HG03175 (cell line): Measurements from ENCODE around the gene RBBP8NL.

Experiments used
- ATAC-seq: cut with Tn5 transposase; IDR thresholded peaks from one replicate; pipeline ENCODE4 v1.9.1; 2021; ENCODE audit warnings: mild to moderate bottlenecking, moderate library complexity; ENCODE audit not compliant: unreplicated experiment

Gene RBBP8NL

GRCh38 chr20:62462976-62463592, 35.7 kb upstream of the RBBP8NL start:
- no peak for ATAC-seq

GRCh38 chr20:62461834-62462233, 34.5 kb upstream of the RBBP8NL start:
- ATAC-seq, result no peak

GRCh38 chr20:62461157-62461556, 33.8 kb upstream of the RBBP8NL start:
- ATAC-seq, result no peak

- no peak for ATAC-seq
These were observed 33.3 kb upstream of the RBBP8NL start for GRCh38 chr20:62460678-62461077.

GRCh38 chr20:62459488-62459887, 32.1 kb upstream of the RBBP8NL start:
- ATAC-seq, result no peak

GRCh38 chr20:62458275-62459251, 31.2 kb upstream of the RBBP8NL start:
- ATAC-seq, result no peak

GRCh38 chr20:62457831-62458230, 30.5 kb upstream of the RBBP8NL start:
- ATAC-seq, result no peak

- ATAC-seq, result no peak
These were observed 29.8 kb upstream of the RBBP8NL start for GRCh38 chr20:62457098-62457497.

- ATAC-seq, result no peak
These were observed 28.6 kb upstream of the RBBP8NL start for GRCh38 chr20:62455929-62456328.

- ATAC-seq, result no peak
These were observed 27.7 kb upstream of the RBBP8NL start for GRCh38 chr20:62454904-62455636.

- ATAC-seq, result no peak
These were observed 26.0 kb upstream of the RBBP8NL start for GRCh38 chr20:62453186-62453808.

- ATAC-seq, result no peak
These were observed 25.2 kb upstream of the RBBP8NL start for GRCh38 chr20:62452475-62453095.

- ATAC-seq, result no peak
These were observed 24.6 kb upstream of the RBBP8NL start for GRCh38 chr20:62451970-62452369.

GRCh38 chr20:62451156-62451767, 23.9 kb upstream of the RBBP8NL start:
- no peak for ATAC-seq

- ATAC-seq, result no peak
These were observed 22.8 kb upstream of the RBBP8NL start for GRCh38 chr20:62449951-62450691.

- ATAC-seq, result no peak
These were observed 21.4 kb upstream of the RBBP8NL start for GRCh38 chr20:62448788-62449187.

GRCh38 chr20:62448038-62448437, 20.7 kb upstream of the RBBP8NL start:
- no peak for ATAC-seq

GRCh38 chr20:62446888-62447869, 19.8 kb upstream of the RBBP8NL start:
- ATAC-seq, result no peak
